ENCODE measurements around the gene OBSL1.

DNA sequence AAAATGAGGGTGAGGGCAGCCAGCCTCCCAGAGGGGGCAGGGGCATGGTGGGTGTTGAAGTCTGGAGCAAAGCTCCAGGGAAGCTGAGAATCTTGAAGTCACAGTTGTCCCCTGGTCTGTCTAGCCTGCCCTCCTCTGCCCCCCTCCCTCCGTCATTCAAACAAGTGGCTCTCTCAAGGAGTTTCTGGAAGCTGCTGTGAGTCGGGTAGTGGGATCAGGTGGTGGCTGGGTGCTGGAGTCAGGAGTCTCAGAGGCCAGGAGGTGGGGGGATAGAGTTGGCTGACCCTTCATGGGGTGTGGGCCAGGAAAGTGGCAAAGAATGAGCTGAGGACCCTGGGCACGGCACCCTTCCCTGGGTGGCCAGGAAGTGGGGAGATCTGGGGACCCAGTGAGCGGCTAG, 57.6 kb downstream of the OBSL1 start:
- TF ChIP-seq, protein P1, sequence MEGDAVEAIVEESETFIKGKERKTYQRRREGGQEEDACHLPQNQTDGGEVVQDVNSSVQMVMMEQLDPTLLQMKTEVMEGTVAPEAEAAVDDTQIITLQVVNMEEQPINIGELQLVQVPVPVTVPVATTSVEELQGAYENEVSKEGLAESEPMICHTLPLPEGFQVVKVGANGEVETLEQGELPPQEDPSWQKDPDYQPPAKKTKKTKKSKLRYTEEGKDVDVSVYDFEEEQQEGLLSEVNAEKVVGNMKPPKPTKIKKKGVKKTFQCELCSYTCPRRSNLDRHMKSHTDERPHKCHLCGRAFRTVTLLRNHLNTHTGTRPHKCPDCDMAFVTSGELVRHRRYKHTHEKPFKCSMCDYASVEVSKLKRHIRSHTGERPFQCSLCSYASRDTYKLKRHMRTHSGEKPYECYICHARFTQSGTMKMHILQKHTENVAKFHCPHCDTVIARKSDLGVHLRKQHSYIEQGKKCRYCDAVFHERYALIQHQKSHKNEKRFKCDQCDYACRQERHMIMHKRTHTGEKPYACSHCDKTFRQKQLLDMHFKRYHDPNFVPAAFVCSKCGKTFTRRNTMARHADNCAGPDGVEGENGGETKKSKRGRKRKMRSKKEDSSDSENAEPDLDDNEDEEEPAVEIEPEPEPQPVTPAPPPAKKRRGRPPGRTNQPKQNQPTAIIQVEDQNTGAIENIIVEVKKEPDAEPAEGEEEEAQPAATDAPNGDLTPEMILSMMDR (conservative IDR thresholded peaks at IDR 0.05; ENCODE audit: low read length) = no peak
- no peak for TF ChIP-seq EZH2phosphoT487 (IDR thresholded peaks at IDR 0.05; ENCODE audit: borderline replicate concordance)
